BJ (cell line): ENCODE data around the gene NECAB2. TPM values are rescaled to one million over a fixed set of nuclear protein-coding genes. Genes with fewer than 3 reads are reported as not detected.

Experiments
- CTCF ChIA-PET: fragments of 350-600 bp; formaldehyde crosslinking; extraction: SDS; loops from one replicate; lab custom pipeline; 2021; ENCODE audit warnings: antibody characterized with exemption, inconsistent platforms; lab: Yijun Ruan, JAX
- POLR2A ChIA-PET: fragments of 300-600 bp; sonication (Branson Sonifier 250); formaldehyde crosslinking; extraction: SDS; loops from one replicate; lab custom pipeline; 2021; ENCODE audit warnings: antibody characterized with exemption; lab: Charles Lee
- DNase-seq: peaks from one replicate; pipeline ENCODE4 v3.0.0-alpha.2; 2011; ENCODE audit warnings: low read depth
- H3K27me3 ChIP-seq: 2 replicates; pipeline ENCODE4 v1.6.0; 2011; ENCODE audit warnings: low read length; ENCODE audit not compliant: control insufficient read depth, insufficient read depth
- H3K36me3 ChIP-seq: 2 replicates; pipeline ENCODE4 v1.5.1; 2011; ENCODE audit warnings: low read length; ENCODE audit not compliant: control insufficient read depth, insufficient read depth
- H3K4me3 ChIP-seq: 2 replicates; pipeline ENCODE4 v1.5.1; 2011; ENCODE audit warnings: low read depth, mild to moderate bottlenecking, control low read depth, low read length
- CTCF ChIP-seq: IDR thresholded peaks from 2 replicates; pipeline ENCODE4 v1.5.1; 2011; ENCODE audit warnings: low read depth, mild to moderate bottlenecking, control low read depth, inconsistent platforms, low read length, moderate library complexity; ENCODE audit not compliant: insufficient read depth
- polyA plus RNA-seq: library from polyadenylated mRNA; depleted of rRNA; stranded (reverse); fragments of >200 nt; gene quantifications from 2 replicates; pipeline ENCODE4 v1.2.3, GENCODE V29; 2011

NECAB2 gene
- polyA plus RNA-seq, 1 experiment: 0.15 TPM

- no peak for TF ChIP-seq CTCF
Observed at GRCh38 chr16:83992624-83993023, 24.6 kb downstream of the NECAB2 start.

GRCh38 chr16:83994087-83994486 lies 26.0 kb downstream of the NECAB2 start:
- CTCF ChIA-PET: interaction anchor here (1.3 to 1.8 kb wide), 4 partner anchors 11 to 72 kb away, joined by 3 to 7 read pairs (median 4); no protein-coding TSS in a partner anchor
- POLR2A ChIA-PET: no interaction called here
- Histone ChIP-seq H3K4me3 (no peak overlapping the region), H3K36me3 (no peaks in the 10 kb centered on the region), H3K27me3 (peaks cover 6% of the 10 kb centered on the region)
- TF ChIP-seq CTCF: no peak
- peak; percentile 41 for DNase-seq

More at GRCh38 chr16:83992624-83993023, 24.6 kb downstream of the NECAB2 start:
- peak; percentile 4 for DNase-seq
- ChIA-PET POLR2A (interaction anchor here (0.6 kb wide), 1 partner anchor 575 kb away, joined by 3 read pairs; no protein-coding TSS in a partner anchor), CTCF (interaction anchor here (1.5 kb wide), 1 partner anchor 9 kb away, joined by 3 read pairs; no protein-coding TSS in a partner anchor)
- Histone ChIP-seq H3K36me3 (no peaks in the 10 kb centered on the region), H3K27me3 (peaks cover 11% of the 10 kb centered on the region), H3K4me3 (no peak overlapping the region)

GRCh38 chr16:83994703-83995102 lies 26.7 kb downstream of the NECAB2 start:
- DNase-seq: no peak
- ChIA-PET POLR2A (no interaction called here), CTCF (interaction anchor here (1.2 to 1.8 kb wide), 6 partner anchors 16 to 71 kb away, joined by 3 to 7 read pairs (median 4); no protein-coding TSS in a partner anchor)

GRCh38 chr16:83995754-83996153 lies 27.7 kb downstream of the NECAB2 start:
- ChIA-PET POLR2A (no interaction called here), CTCF (interaction anchor here (0.8 to 1.8 kb wide), 7 partner anchors 17 to 70 kb away, joined by 3 to 7 read pairs (median 3); no protein-coding TSS in a partner anchor)
- no peak for TF ChIP-seq CTCF
- Histone ChIP-seq H3K36me3 (no peaks in the 10 kb centered on the region), H3K4me3 (no peak overlapping the region), H3K27me3 (peaks cover 1% of the 10 kb centered on the region; the same call in 1 of the 2 replicates)
- no peak for DNase-seq

More at GRCh38 chr16:83994703-83995102, 26.7 kb downstream of the NECAB2 start:
- H3K4me3 ChIP-seq: no peak overlapping the region
- peaks cover 2% of the 10 kb centered on the region; the same call in 1 of the 2 replicates for H3K27me3 ChIP-seq
- no peaks in the 10 kb centered on the region for H3K36me3 ChIP-seq
- TF ChIP-seq CTCF: no peak

GRCh38 chr16:83996481-83997252 lies 28.6 kb downstream of the NECAB2 start:
- Histone ChIP-seq H3K4me3 (no peak overlapping the region), H3K27me3 (peaks cover 2% of the 10 kb centered on the region; the same call in 1 of the 2 replicates), H3K36me3 (no peaks in the 10 kb centered on the region)
- no peak for DNase-seq
- no peak for TF ChIP-seq CTCF
- ChIA-PET POLR2A (no interaction called here), CTCF (interaction anchor here (1.2 kb wide), 1 partner anchor 43 kb away, joined by 3 read pairs; no protein-coding TSS in a partner anchor)
